ENCODE results near the gene RNASE12. TPM values are rescaled to one million over a fixed set of nuclear protein-coding genes. Genes with fewer than 3 reads are reported as not detected.
A peak's percentile ranks its signal among the peaks of the same experiment; 100 is the strongest.

Gene RNASE12
- total and polyA plus RNA-seq, 9 of the 15 experiments (the other 6 are each of a cell fraction or from before 2014, with no cell fraction given) = 0.24 TPM; not detected in 8

- TF ChIP-seq PATZ1 (CRISPR knock-in tag; IDR thresholded peaks at IDR 0.05; ENCODE audit: borderline replicate concordance) (no peak), RAD21 (CRISPR knock-in tag; conservative IDR thresholded peaks at IDR 0.05 in 1 of 2, IDR thresholded peaks at IDR 0.05 in 1 of 2) (no peak), HMBOX1 (IDR thresholded peaks at IDR 0.05) (peak; percentile 79), CEBPG (CRISPR knock-in tag; IDR thresholded peaks at IDR 0.05) (peak; percentile 22; the same call in 1 of the 2 replicates), CEBPG (tag; conservative IDR thresholded peaks at IDR 0.05 in 1 of 2, IDR thresholded peaks at IDR 0.05 in 1 of 2) (peak; percentile 41 to 70; a peak in 3 of 4 replicates)
Measured at GRCh38 chr14:20548414-20549158, 42.6 kb downstream of the RNASE12 start (continued).

- Histone ChIP-seq H4K20me1 (replicated peaks; ENCODE audit: control insufficient read depth, insufficient read depth, low read length) (no peaks in the 10 kb centered on the region), H3K4me3 (no peak overlapping the region), H3K4me1 (replicated peaks in 1 of 2; ENCODE audit: control insufficient read depth in 2 of 2, insufficient read depth in 2 of 2, low read length in 2 of 2) (peaks cover 0 to 6% of the 10 kb centered on the region in 2 experiments; a peak in 3 of 5 replicates), H3K27me3 (ENCODE audit: control insufficient read depth in 2 of 2, insufficient read depth in 2 of 2, low read length in 2 of 2) (no peaks in the 10 kb centered on the region), H3K9me3 (replicated peaks; ENCODE audit: control insufficient read depth, insufficient read depth, low read depth, low read length) (no peaks in the 10 kb centered on the region), H3K9me1 (ENCODE audit: control insufficient read depth, insufficient read depth, low read length) (no peaks in the 10 kb centered on the region), H3K9ac (ENCODE audit: insufficient read depth in 1 of 2, low read depth in 2 of 2, low read length in 2 of 2) (no peak overlapping the region; a peak in 1 of 4 replicates), H3K36me3 (ENCODE audit: control insufficient read depth, insufficient read depth, low read length) (no peaks in the 10 kb centered on the region), H3K27ac (ENCODE audit: extremely low read depth, low read depth, low read length) (no peak overlapping the region), H3K79me2 (ENCODE audit: control insufficient read depth, insufficient read depth, low read length) (no peaks in the 10 kb centered on the region), H3K4me2 (ENCODE audit: insufficient read depth, low read length) (no peak overlapping the region), H2AFZ (ENCODE audit: low read depth, low read length) (0 out of 2 replicates have a peak overlapping the region, but pooled peaks have one; percentile 1)
- CTCF ChIA-PET (ENCODE audit: low intra/inter-chr PET ratio) = interaction anchor here (0.7 kb wide), 1 partner anchor 151 kb away, joined by 3 read pairs; no protein-coding TSS in a partner anchor
- POLR2A ChIA-PET = no interaction called here
- intact Hi-C loops (cut with micrococcal nuclease) (loop anchor here (5.0 kb wide), 1 partner anchor 60 kb away; no protein-coding TSS in a partner anchor), in situ Hi-C loops (cut with MboI) (no loop called here)
- FAIRE-seq (no peak), DNase-seq (ENCODE audit: extremely low read depth in 1 of 4, low spot score in 3 of 4) (peak in 2 of 4 experiments; percentile 8 to 12), ATAC-seq (peak; percentile 79)
- WGBS (ENCODE audit: insufficient coverage, low coverage, missing lambda C conversion rate) = 11% methylated on average over 3 of the region's 3 CpGs
- BruUV-seq (replicated peaks) = no TSS peak
- TF ChIP-seq MBD2 (IDR thresholded peaks at IDR 0.05; ENCODE audit: borderline replicate concordance, low read depth) = no peak
- TF ChIP-seq ZBTB1 (CRISPR knock-in tag; IDR thresholded peaks at IDR 0.05; ENCODE audit: borderline replicate concordance, low read depth) = no peak
- TF ChIP-seq FOSL1 (tag; conservative IDR thresholded peaks at IDR 0.05) = no peak
- TF ChIP-seq MIER1 (IDR thresholded peaks at IDR 0.05; ENCODE audit: low read depth) = no peak
- TF ChIP-seq SUPT5H (IDR thresholded peaks at IDR 0.05) = no peak
- TF ChIP-seq HMBOX1 (IDR thresholded peaks at IDR 0.05) = no peak
- peak; percentile 31; the same call in 1 of the 2 replicates for TF ChIP-seq DPF2 (IDR thresholded peaks at IDR 0.05)
Measured at GRCh38 chr14:20546877-20547276, 44.3 kb downstream of the RNASE12 start.

Data from K562 (cell line).